ENCODE measurements around the gene STK38L.

DNA sequence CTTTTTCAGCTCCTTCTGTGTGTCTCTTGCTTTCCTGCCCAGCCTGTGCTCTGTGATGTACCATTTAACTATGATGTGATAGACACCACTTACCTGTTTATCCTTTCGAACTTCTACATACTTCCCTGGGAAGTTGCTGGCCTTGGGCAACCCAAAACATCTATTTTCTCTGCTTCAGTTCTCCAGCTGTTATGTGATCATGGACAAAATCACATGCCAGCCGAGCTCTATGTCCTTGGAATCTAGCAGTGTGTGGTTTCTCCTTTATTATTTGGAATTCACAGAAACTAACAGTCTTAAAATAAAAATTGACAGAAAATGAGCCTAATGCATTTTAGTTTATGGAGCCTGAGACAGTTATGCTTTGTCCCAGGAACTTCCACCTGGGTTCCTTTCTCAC, 111.4 kb downstream of the STK38L start:
- TF ChIP-seq GATA3 (IDR thresholded peaks at IDR 0.05; ENCODE audit: low read depth, low read length) (no peak), GATA2 (IDR thresholded peaks at IDR 0.05; ENCODE audit: low read depth, low read length) (no peak)

Data from SH-SY5Y (cell line).